Measurements from ENCODE around the gene MAP4K2. TPM values are rescaled to one million over a fixed set of nuclear protein-coding genes. Genes with fewer than 3 reads are reported as not detected.

Gene MAP4K2
- total and polyA plus RNA-seq, 9 of the 15 experiments (the other 6 are each of a cell fraction or from before 2014, with no cell fraction given): 0.13 to 14.5 (median 7.3) TPM

GRCh38 chr11:64767344-64768299 lies 35.4 kb downstream of the MAP4K2 start (continued):
- peak; percentile 38; the same call in 1 of the 2 replicates for TF ChIP-seq REST (IDR thresholded peaks at IDR 0.05; ENCODE audit: borderline replicate concordance)
- no peak for TF ChIP-seq REST (CRISPR knock-in tag; IDR thresholded peaks at IDR 0.05; ENCODE audit: low read depth)
- no peak for TF ChIP-seq RBM34 (IDR thresholded peaks at IDR 0.05; ENCODE audit: borderline replicate concordance, insufficient read depth, low read length)
- TF ChIP-seq FOXK1 (CRISPR knock-in tag; IDR thresholded peaks at IDR 0.05; ENCODE audit: borderline replicate concordance): peak; percentile 26; the same call in 1 of the 2 replicates
- no peak for TF ChIP-seq ARID4B (CRISPR knock-in tag; IDR thresholded peaks at IDR 0.05)
- no peak for TF ChIP-seq STAG1 (CRISPR knock-in tag; IDR thresholded peaks at IDR 0.05; ENCODE audit: borderline replicate concordance)
- TF ChIP-seq GATAD2A (IDR thresholded peaks at IDR 0.05): no peak
- peak; percentile 49; the same call in 1 of the 2 replicates for TF ChIP-seq SUPT5H (IDR thresholded peaks at IDR 0.05)
- peak; percentile 84 for TF ChIP-seq ZBTB33 (CRISPR knock-in tag; IDR thresholded peaks at IDR 0.05)
- TF ChIP-seq RBFOX2 (IDR thresholded peaks at IDR 0.05; ENCODE audit: low read depth, low read length): peak; percentile 68
- no peak for TF ChIP-seq FOSL1 (tag; conservative IDR thresholded peaks at IDR 0.05)
- TF ChIP-seq CBFB (CRISPR knock-in tag; IDR thresholded peaks at IDR 0.05): no peak
- no peak for TF ChIP-seq MAFK (IDR thresholded peaks at IDR 0.05; ENCODE audit: low read length)

All from K562 (cell line).